GM12874 (cell line): ENCODE data around the gene MAFG.

Experiments used
- CTCF ChIP-seq: IDR thresholded peaks from 2 replicates; pipeline ENCODE4 v1.5.1; 2011; ENCODE audit warnings: low read depth, mild to moderate bottlenecking, control low read depth, low read length, moderate library complexity; ENCODE audit not compliant: insufficient read depth

Gene MAFG

GRCh38 chr17:81939218-81939617, 11.7 kb upstream of the MAFG start:
- no peak for TF ChIP-seq CTCF

GRCh38 chr17:81935709-81936084, 8.2 kb upstream of the MAFG start:
- no peak for TF ChIP-seq CTCF

GRCh38 chr17:81934850-81935708, 7.5 kb upstream of the MAFG start:
- TF ChIP-seq CTCF: no peak

GRCh38 chr17:81934098-81934757, 6.7 kb upstream of the MAFG start:
- no peak for TF ChIP-seq CTCF

GRCh38 chr17:81933178-81933699, 5.7 kb upstream of the MAFG start:
- no peak for TF ChIP-seq CTCF

- no peak for TF ChIP-seq CTCF
Measured at GRCh38 chr17:81932333-81932983, 4.9 kb upstream of the MAFG start.
